Upper lobe of left lung (tissue), 6 donors: ENCODE results near the gene DCPS. TPM values are rescaled to one million over a fixed set of nuclear protein-coding genes. Genes with fewer than 3 reads are reported as not detected.

Experiments
- ATAC-seq, 2 donors: fragments of 200-7000 bp; cut with Tn5 transposase; one replicate each; pipeline ENCODE4 v1.9.1; 2022; ENCODE audit warnings: mild to moderate bottlenecking in 2 of 2, moderate library complexity in 2 of 2; ENCODE audit not compliant: low FRiP score in 2 of 2
- DNase-seq, 2 donors: peaks; one replicate each; pipeline ENCODE4 v3.0.0-alpha.2; 2019 to 2020
- H3K27ac ChIP-seq, 4 donors: fragments of 200-600 bp; sonication (generic); one replicate each; pipeline ENCODE4 v1.5.1; 2016 to 2019
- H3K27me3 ChIP-seq, 4 donors: fragments of 200-600 bp; sonication (generic); one replicate each; pipeline ENCODE4 v1.5.1; 2017 to 2019
- H3K36me3 ChIP-seq, 4 donors: fragments of 200-600 bp; sonication (generic); one replicate each; pipeline ENCODE4 v1.5.1; 2016 to 2019
- H3K4me1 ChIP-seq, 4 donors: fragments of 200-600 bp; sonication (generic); one replicate each; pipeline ENCODE4 v1.5.1; 2018 to 2019
- H3K4me3 ChIP-seq, 4 donors: fragments of 200-600 bp; sonication (generic); one replicate each; pipeline ENCODE4 v1.5.1; 2017 to 2019; ENCODE audit warnings: mild to moderate bottlenecking in 2 of 4, moderate library complexity in 1 of 4
- H3K9me3 ChIP-seq, 4 donors: fragments of 200-600 bp; sonication (generic); one replicate each; pipeline ENCODE4 v1.5.1; 2018 to 2019
- CTCF ChIP-seq, 6 experiments: fragments of 450-650 bp in 4 of 6; fragments of 200-600 bp in 2 of 6; sonication (generic) in 2 of 6; IDR thresholded peaks; one replicate each; pipeline ENCODE4 v1.5.1; 2016 to 2019; ENCODE audit warnings: antibody characterized with exemption in 6 of 6
- EP300 ChIP-seq, 4 donors: sonication (generic); formaldehyde crosslinking; IDR thresholded peaks; one replicate each; pipeline ENCODE4 v1.5.1; 2017; ENCODE audit warnings: antibody characterized with exemption in 4 of 4, control low read depth in 2 of 4
- POLR2A ChIP-seq, 4 donors: fragments of 450-650 bp; IDR thresholded peaks; one replicate each; pipeline ENCODE4 v1.5.1; 2016 to 2017; ENCODE audit warnings: antibody characterized with exemption in 4 of 4, mild to moderate bottlenecking in 2 of 4
- POLR2AphosphoS5 ChIP-seq, 2 donors: sonication (generic); formaldehyde crosslinking; IDR thresholded peaks; one replicate each; pipeline ENCODE4 v1.5.1; 2017; ENCODE audit warnings: antibody characterized with exemption in 2 of 2
- WGBS, 2 donors: methylation state at CpG; one replicate each; pipeline ENCODE4 v1.1.5; 2017 to 2018; 5-methylcytosine and 5-hydroxymethylcytosine counted together
- total RNA-seq, 6 donors: library from RNA; depleted of rRNA in 4 of 6; stranded (reverse); fragments of >200 nt in 4 of 6; gene quantifications; one replicate each; pipeline versions ENCODE4 v1.1.0 to v1.2.1, GENCODE V29; 2016 to 2021
- donor health status: DM: no; HTN: no; CAD: no; lungs with moderate emphysema.
- donor health status: DM: no; HTN: yes; CAD: no; lungs with severe emphysema.

The DCPS gene
- total RNA-seq, 6 donors from 2014 or later: 6.3 to 21.4 (median 14.1) TPM

- Histone ChIP-seq H3K27ac (peak overlapping the region in 1 of 4 donors; percentile 13), H3K36me3 (peaks cover 0 to 27% (median 4%) of the 10 kb centered on the region in 4 donors), H3K9me3 (no peaks in the 10 kb centered on the region), H3K4me3 (no peak overlapping the region), H3K4me1 (peaks cover 3 to 44% (median 23%) of the 10 kb centered on the region in 4 donors), H3K27me3 (no peaks in the 10 kb centered on the region)
- no peak for TF ChIP-seq POLR2A (IDR thresholded peaks at IDR 0.05)
- TF ChIP-seq CTCF (IDR thresholded peaks at IDR 0.05): no peak
- TF ChIP-seq POLR2AphosphoS5 (IDR thresholded peaks at IDR 0.05): no peak
- TF ChIP-seq EP300 (IDR thresholded peaks at IDR 0.05): no peak
- DNase-seq (no peak), ATAC-seq (no peak)
- WGBS, 2 donors: 88 to 90% methylated on average over 2 to 4 of the region's 4 CpGs
Measured at GRCh38 chr11:126337126-126337473, 33.2 kb downstream of the DCPS start.

- DNase-seq (no peak), ATAC-seq (peak in 1 of 2 donors; percentile 23)
- no peaks in the 10 kb centered on the region for H3K27me3 ChIP-seq
- WGBS, 2 donors: 84 to 89% methylated on average over 13 to 15 of the region's 15 CpGs
- TF ChIP-seq POLR2AphosphoS5 (IDR thresholded peaks at IDR 0.05) (no peak), POLR2A (IDR thresholded peaks at IDR 0.05) (no peak), EP300 (IDR thresholded peaks at IDR 0.05) (no peak), CTCF (IDR thresholded peaks at IDR 0.05) (no peak)
- H3K27ac ChIP-seq: no peak overlapping the region
- peaks cover 0 to 28% (median 6%) of the 10 kb centered on the region in 4 donors for H3K36me3 ChIP-seq
- peaks cover 3 to 44% (median 23%) of the 10 kb centered on the region in 4 donors for H3K4me1 ChIP-seq
- H3K4me3 ChIP-seq: no peak overlapping the region
- no peaks in the 10 kb centered on the region for H3K9me3 ChIP-seq
Measured at GRCh38 chr11:126337474-126338241, 33.8 kb downstream of the DCPS start.

DNA sequence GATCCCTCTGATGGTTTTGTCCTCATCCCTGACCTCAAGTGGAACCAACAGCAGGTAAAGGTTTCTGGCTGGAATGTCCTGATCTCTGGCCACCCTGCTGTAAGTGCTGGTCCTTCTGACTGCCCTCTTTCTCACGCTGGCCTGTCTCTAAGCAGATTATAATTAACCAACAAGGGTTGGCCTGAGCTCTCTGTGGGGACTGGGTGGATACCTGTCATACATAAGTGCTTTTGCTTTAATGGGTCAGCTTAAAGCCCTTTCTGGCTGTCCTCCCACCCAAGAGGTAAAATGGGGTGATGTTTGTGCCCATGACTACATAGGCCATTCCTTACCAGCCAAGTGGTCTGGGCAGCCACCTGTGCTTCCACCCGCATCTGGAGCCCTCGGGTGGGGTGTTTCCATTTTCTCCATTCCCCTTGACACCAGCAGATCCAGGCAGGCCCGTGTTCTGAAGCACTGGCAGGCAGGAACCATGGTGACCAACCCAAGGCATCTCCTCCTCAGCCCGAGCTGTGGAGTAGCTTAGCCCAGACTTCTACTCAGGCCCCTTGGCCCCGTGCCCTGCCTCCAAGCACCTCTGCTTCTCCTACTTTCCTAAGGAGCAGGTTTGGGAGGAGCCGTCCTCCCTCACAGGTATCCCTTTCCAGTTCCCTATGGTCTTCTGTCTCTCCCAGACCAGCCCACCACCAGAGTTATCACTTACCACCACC is 34.6 kb downstream of the DCPS start:
- Histone ChIP-seq H3K4me3 (no peak overlapping the region), H3K4me1 (peaks cover 3 to 44% (median 23%) of the 10 kb centered on the region in 4 donors), H3K27ac (peak overlapping the region; percentile 26 to 46 (median 38)), H3K9me3 (no peaks in the 10 kb centered on the region), H3K36me3 (peaks cover 3 to 34% (median 7%) of the 10 kb centered on the region in 4 donors), H3K27me3 (no peaks in the 10 kb centered on the region)
- TF ChIP-seq POLR2AphosphoS5 (IDR thresholded peaks at IDR 0.05) (no peak), EP300 (IDR thresholded peaks at IDR 0.05) (no peak), CTCF (IDR thresholded peaks at IDR 0.05) (no peak), POLR2A (IDR thresholded peaks at IDR 0.05) (no peak)
- DNase-seq (no peak), ATAC-seq (peak in 1 of 2 donors; percentile 2)
- 78 to 85% methylated on average over 6 to 7 of the region's 7 CpGs for WGBS, 2 donors

DNA sequence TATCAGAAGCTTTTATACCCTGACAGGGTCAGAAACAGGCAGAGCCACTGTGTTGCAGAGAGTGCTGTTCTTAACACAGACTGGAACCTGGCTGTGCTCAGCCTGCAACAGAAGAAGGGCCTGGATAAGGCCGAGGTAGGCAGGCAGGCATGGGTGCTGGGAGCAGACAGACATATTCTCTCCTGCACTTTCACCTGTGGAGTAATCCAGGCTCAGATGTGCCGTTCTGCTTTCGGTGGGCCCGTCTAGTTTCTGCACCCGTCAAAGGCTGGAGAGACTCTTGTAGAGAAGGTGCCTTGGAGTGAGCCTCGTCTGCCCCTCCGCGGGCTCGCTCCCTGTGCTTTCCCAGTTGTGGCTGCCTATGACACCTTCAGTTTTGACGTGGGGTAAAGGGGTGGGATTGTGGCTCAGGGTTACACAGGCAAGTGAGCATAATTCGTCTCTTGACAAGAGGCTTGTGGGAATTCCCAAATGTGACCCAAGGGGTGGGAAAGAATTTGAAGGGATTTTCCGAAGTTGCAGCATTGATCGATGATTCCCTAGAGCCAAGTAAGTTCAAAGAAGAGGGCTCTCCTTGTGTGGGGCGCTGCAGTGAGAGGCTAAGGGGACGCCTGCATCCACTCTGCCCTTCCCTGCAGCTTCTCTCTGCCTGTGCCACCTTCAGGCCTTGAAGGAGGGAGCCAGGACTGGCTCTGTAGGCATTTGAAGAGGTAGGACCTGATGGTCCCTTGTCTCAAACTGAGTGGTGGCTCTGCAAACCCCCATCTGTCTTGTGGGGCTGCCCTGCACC is 35.4 kb downstream of the DCPS start:
- no peak for ATAC-seq
- WGBS, 2 donors: 67 to 75% methylated on average over 15 of the region's 15 CpGs
- peak overlapping the region; percentile 30 to 46 (median 40) for H3K27ac ChIP-seq

More for the DNA sequence above, 35.4 kb downstream of the DCPS start:
- peak in 1 of 4 donors; percentile 28 for TF ChIP-seq EP300 (IDR thresholded peaks at IDR 0.05)
- TF ChIP-seq POLR2A (IDR thresholded peaks at IDR 0.05): no peak
- TF ChIP-seq POLR2AphosphoS5 (IDR thresholded peaks at IDR 0.05): no peak
- TF ChIP-seq CTCF (IDR thresholded peaks at IDR 0.05): no peak
- Histone ChIP-seq H3K9me3 (no peaks in the 10 kb centered on the region), H3K4me1 (peaks cover 3 to 44% (median 23%) of the 10 kb centered on the region in 4 donors), H3K27me3 (no peaks in the 10 kb centered on the region), H3K4me3 (no peak overlapping the region), H3K36me3 (peaks cover 3 to 42% (median 14%) of the 10 kb centered on the region in 4 donors)
- DNase-seq: no peak
